ENCODE results near the gene DZIP1L. TPM values are rescaled to one million over a fixed set of nuclear protein-coding genes. Genes with fewer than 3 reads are reported as not detected.

Gene DZIP1L
- total RNA-seq, 1 experiment from 2014 or later, result 11.1 TPM

- Histone ChIP-seq H3K27ac (ENCODE audit: low read length) (no peak overlapping the region), H3K4me1 (ENCODE audit: control insufficient read depth, insufficient read depth, low read length) (no peaks in the 10 kb centered on the region), H3K9me3 (ENCODE audit: control insufficient read depth, insufficient read depth, low read depth, low read length) (no peaks in the 10 kb centered on the region), H3K27me3 (ENCODE audit: control insufficient read depth, insufficient read depth, low read length) (no peaks in the 10 kb centered on the region), H3K36me3 (ENCODE audit: control insufficient read depth, insufficient read depth, low read length) (no peaks in the 10 kb centered on the region), H3K4me3 (ENCODE audit: low read depth in 2 of 2, low read length in 2 of 2) (no peak overlapping the region)
- in situ Hi-C loops (cut with HindIII; ENCODE audit: low pct_unique_long_range_greater_than_20kb, low sequenced_read_pairs) (no loop called here), intact Hi-C loops (cut with micrococcal nuclease; ENCODE audit: unreplicated experiment) (no loop called here)
- CTCF ChIA-PET, result no interaction called here
- POLR2A ChIA-PET, result no interaction called here
- no peak for TF ChIP-seq CTCF (IDR thresholded peaks at IDR 0.05)
- TF ChIP-seq REST (IDR thresholded peaks at IDR 0.05; ENCODE audit: insufficient read depth in 1 of 2, low read depth in 2 of 2, low read length in 1 of 2), result no peak
- BruUV-seq (replicated peaks), result no TSS peak
- DNase-seq (ENCODE audit: low read depth, low spot score) (no peak), ATAC-seq (no peak)
Measured at GRCh38 chr3:138057384-138057783, 58.0 kb downstream of the DZIP1L start.

GRCh38 chr3:138054057-138054456, 61.4 kb downstream of the DZIP1L start:
- POLR2A ChIA-PET, result no interaction called here

More at GRCh38 chr3:138054057-138054456, 61.4 kb downstream of the DZIP1L start:
- CTCF ChIA-PET, result no interaction called here
- no TSS peak for BruUV-seq (replicated peaks)
- no peaks in the 10 kb centered on the region for H3K36me3 ChIP-seq (ENCODE audit: control insufficient read depth, insufficient read depth, low read length)
- H3K27me3 ChIP-seq (ENCODE audit: control insufficient read depth, insufficient read depth, low read length), result no peaks in the 10 kb centered on the region
- ATAC-seq (no peak), DNase-seq (ENCODE audit: low read depth, low spot score) (no peak)
- in situ Hi-C loops (cut with HindIII; ENCODE audit: low pct_unique_long_range_greater_than_20kb, low sequenced_read_pairs), result no loop called here
- TF ChIP-seq REST (IDR thresholded peaks at IDR 0.05; ENCODE audit: insufficient read depth in 1 of 2, low read depth in 2 of 2, low read length in 1 of 2) (no peak), POLR2AphosphoS5 (IDR thresholded peaks at IDR 0.05; ENCODE audit: low read depth, low read length) (no peak), TCF7L2 (IDR thresholded peaks at IDR 0.05; ENCODE audit: low read depth, low read length) (no peak), CTCF (IDR thresholded peaks at IDR 0.05) (no peak), SIN3A (IDR thresholded peaks at IDR 0.05; ENCODE audit: borderline replicate concordance, insufficient read depth, low read depth, low read length) (no peak)
- intact Hi-C loops (cut with micrococcal nuclease; ENCODE audit: unreplicated experiment), result loop anchor here (5.0 kb wide), 1 partner anchor 947 kb away; no protein-coding TSS in a partner anchor
- no peak overlapping the region for H3K27ac ChIP-seq (ENCODE audit: low read length)
- H3K4me1 ChIP-seq (ENCODE audit: control insufficient read depth, insufficient read depth, low read length), result no peaks in the 10 kb centered on the region
- H3K9me3 ChIP-seq (ENCODE audit: control insufficient read depth, insufficient read depth, low read depth, low read length), result no peaks in the 10 kb centered on the region
- H3K4me3 ChIP-seq (ENCODE audit: low read depth in 2 of 2, low read length in 2 of 2), result no peak overlapping the region

Data from Panc1 (cell line).